Activated B cell treated with CpG ODN at 0.5 μM for 24 hours (primary cell): ENCODE results near the gene CCNY. TPM values are rescaled to one million over a fixed set of nuclear protein-coding genes. Genes with fewer than 3 reads are reported as not detected.

ENCODE experiments used
- ATAC-seq: fragments of 200-7000 bp; cut with Tn5 transposase; one replicate; pipeline ENCODE4 v1.10.0; 2021; ENCODE audit warnings: low read depth, mild to moderate bottlenecking, moderate library complexity
- CTCF ChIA-PET: fragments of 350-600 bp; sonication (Branson Sonifier 250); formaldehyde crosslinking; loops from one replicate; lab custom pipeline; 2021; ENCODE audit warnings: antibody characterized with exemption; lab: Charles Lee
- POLR2A ChIA-PET: fragments of 350-600 bp; sonication (Branson Sonifier 250); formaldehyde crosslinking; loops from one replicate; lab custom pipeline; 2021; ENCODE audit warnings: antibody characterized with exemption; lab: Charles Lee
- DNase-seq: peaks from one replicate; pipeline ENCODE4 v3.0.0; 2022
- H3K27ac Mint-ChIP-seq: one replicate; pipeline ENCODE4 v1.8.0; 2020; ENCODE audit warnings: mixed read lengths
- H3K27me3 Mint-ChIP-seq: one replicate; pipeline ENCODE4 v1.8.0; 2021; ENCODE audit warnings: mixed read lengths
- H3K36me3 Mint-ChIP-seq: one replicate; pipeline ENCODE4 v1.8.0; 2021; ENCODE audit warnings: low read depth, mixed read lengths
- H3K4me1 Mint-ChIP-seq: one replicate; pipeline ENCODE4 v1.8.0; 2021; ENCODE audit warnings: mixed read lengths
- H3K4me3 Mint-ChIP-seq: one replicate; pipeline ENCODE4 v1.8.0; 2020; ENCODE audit warnings: mild to moderate bottlenecking, mixed read lengths
- H3K9me3 Mint-ChIP-seq: one replicate; pipeline ENCODE4 v1.8.0; 2020; ENCODE audit warnings: mixed read lengths
- intact Hi-C: fragments of 100-400 bp; cut with micrococcal nuclease; formaldehyde crosslinking; loops from one replicate; pipeline ENCODE4 v1.15.1; 2024
- total RNA-seq: library from RNA; stranded (reverse); gene quantifications from 2 replicates; pipeline ENCODE4 v1.2.3, GENCODE V29; 2022
- TF ChIP-seq, protein P1 (sequence below): fragments of 200-600 bp; IDR thresholded peaks from one replicate; pipeline ENCODE4 v1.8.0; 2022; ENCODE audit warnings: antibody characterized with exemption, mild to moderate bottlenecking

The CCNY gene
- total RNA-seq, 1 donor from 2014 or later: 69.2 TPM

GRCh38 chr10:35424680-35425285, 88.5 kb downstream of the CCNY start:
- CTCF ChIA-PET: no interaction called here
- no peak for ATAC-seq
- H3K27ac Mint-ChIP-seq: no peak overlapping the region
- POLR2A ChIA-PET: no interaction called here
- H3K4me3 Mint-ChIP-seq: no peak overlapping the region
- intact Hi-C loops: no loop called here
- TF ChIP-seq, protein P1, sequence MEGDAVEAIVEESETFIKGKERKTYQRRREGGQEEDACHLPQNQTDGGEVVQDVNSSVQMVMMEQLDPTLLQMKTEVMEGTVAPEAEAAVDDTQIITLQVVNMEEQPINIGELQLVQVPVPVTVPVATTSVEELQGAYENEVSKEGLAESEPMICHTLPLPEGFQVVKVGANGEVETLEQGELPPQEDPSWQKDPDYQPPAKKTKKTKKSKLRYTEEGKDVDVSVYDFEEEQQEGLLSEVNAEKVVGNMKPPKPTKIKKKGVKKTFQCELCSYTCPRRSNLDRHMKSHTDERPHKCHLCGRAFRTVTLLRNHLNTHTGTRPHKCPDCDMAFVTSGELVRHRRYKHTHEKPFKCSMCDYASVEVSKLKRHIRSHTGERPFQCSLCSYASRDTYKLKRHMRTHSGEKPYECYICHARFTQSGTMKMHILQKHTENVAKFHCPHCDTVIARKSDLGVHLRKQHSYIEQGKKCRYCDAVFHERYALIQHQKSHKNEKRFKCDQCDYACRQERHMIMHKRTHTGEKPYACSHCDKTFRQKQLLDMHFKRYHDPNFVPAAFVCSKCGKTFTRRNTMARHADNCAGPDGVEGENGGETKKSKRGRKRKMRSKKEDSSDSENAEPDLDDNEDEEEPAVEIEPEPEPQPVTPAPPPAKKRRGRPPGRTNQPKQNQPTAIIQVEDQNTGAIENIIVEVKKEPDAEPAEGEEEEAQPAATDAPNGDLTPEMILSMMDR: no peak
- H3K9me3 Mint-ChIP-seq: no peaks in the 10 kb centered on the region
- peaks cover 53% of the 10 kb centered on the region for H3K4me1 Mint-ChIP-seq
- no peaks in the 10 kb centered on the region for H3K27me3 Mint-ChIP-seq
- peaks cover 11% of the 10 kb centered on the region for H3K36me3 Mint-ChIP-seq
- no peak for DNase-seq

GRCh38 chr10:35425595-35425994, 89.3 kb downstream of the CCNY start:
- CTCF ChIA-PET: no interaction called here
- Mint-ChIP-seq H3K27me3 (no peaks in the 10 kb centered on the region), H3K36me3 (peaks cover 9% of the 10 kb centered on the region), H3K4me1 (peaks cover 50% of the 10 kb centered on the region), H3K27ac (no peak overlapping the region), H3K9me3 (no peaks in the 10 kb centered on the region), H3K4me3 (no peak overlapping the region)
- no peak for ATAC-seq
- intact Hi-C loops: no loop called here
- no peak for DNase-seq
- POLR2A ChIA-PET: no interaction called here
- TF ChIP-seq, protein P1: no peak

GRCh38 chr10:35426657-35427056, 90.3 kb downstream of the CCNY start:
- POLR2A ChIA-PET: no interaction called here
- TF ChIP-seq, protein P1: no peak
- CTCF ChIA-PET: no interaction called here
- Mint-ChIP-seq H3K4me1 (peaks cover 46% of the 10 kb centered on the region), H3K27me3 (no peaks in the 10 kb centered on the region), H3K9me3 (no peaks in the 10 kb centered on the region), H3K27ac (no peak overlapping the region), H3K4me3 (no peak overlapping the region), H3K36me3 (peaks cover 9% of the 10 kb centered on the region)
- no peak for ATAC-seq
- no peak for DNase-seq
- intact Hi-C loops: no loop called here

GRCh38 chr10:35427543-35427942, 91.2 kb downstream of the CCNY start:
- ChIA-PET CTCF (no interaction called here), POLR2A (no interaction called here)
- Mint-ChIP-seq H3K4me1 (peaks cover 51% of the 10 kb centered on the region), H3K4me3 (no peak overlapping the region), H3K9me3 (no peaks in the 10 kb centered on the region), H3K36me3 (peaks cover 9% of the 10 kb centered on the region), H3K27ac (no peak overlapping the region), H3K27me3 (no peaks in the 10 kb centered on the region)
- TF ChIP-seq, protein P1: no peak
- DNase-seq: no peak
- ATAC-seq: no peak
- intact Hi-C loops: no loop called here

GRCh38 chr10:35428521-35428920, 92.2 kb downstream of the CCNY start:
- CTCF ChIA-PET: no interaction called here
- Mint-ChIP-seq H3K27me3 (no peaks in the 10 kb centered on the region), H3K36me3 (peaks cover 9% of the 10 kb centered on the region), H3K4me1 (peaks cover 56% of the 10 kb centered on the region), H3K27ac (no peak overlapping the region), H3K4me3 (no peak overlapping the region), H3K9me3 (no peaks in the 10 kb centered on the region)
- POLR2A ChIA-PET: no interaction called here
- ATAC-seq (no peak), DNase-seq (no peak)
- TF ChIP-seq, protein P1: no peak
- intact Hi-C loops: no loop called here
